VCaP (cell line): ENCODE measurements around the gene CASTOR2.

Experiments
- H3K27ac ChIP-seq: fragments of 450-650 bp; 2 replicates; pipeline ENCODE4 v1.5.1; 2017
- TF ChIP-seq, protein P1 (sequence below): fragments of 450-650 bp; conservative IDR thresholded peaks from 2 replicates; pipeline ENCODE4 v1.5.1; 2017; ENCODE audit warnings: mild to moderate bottlenecking, moderate library complexity

Gene CASTOR2

DNA sequence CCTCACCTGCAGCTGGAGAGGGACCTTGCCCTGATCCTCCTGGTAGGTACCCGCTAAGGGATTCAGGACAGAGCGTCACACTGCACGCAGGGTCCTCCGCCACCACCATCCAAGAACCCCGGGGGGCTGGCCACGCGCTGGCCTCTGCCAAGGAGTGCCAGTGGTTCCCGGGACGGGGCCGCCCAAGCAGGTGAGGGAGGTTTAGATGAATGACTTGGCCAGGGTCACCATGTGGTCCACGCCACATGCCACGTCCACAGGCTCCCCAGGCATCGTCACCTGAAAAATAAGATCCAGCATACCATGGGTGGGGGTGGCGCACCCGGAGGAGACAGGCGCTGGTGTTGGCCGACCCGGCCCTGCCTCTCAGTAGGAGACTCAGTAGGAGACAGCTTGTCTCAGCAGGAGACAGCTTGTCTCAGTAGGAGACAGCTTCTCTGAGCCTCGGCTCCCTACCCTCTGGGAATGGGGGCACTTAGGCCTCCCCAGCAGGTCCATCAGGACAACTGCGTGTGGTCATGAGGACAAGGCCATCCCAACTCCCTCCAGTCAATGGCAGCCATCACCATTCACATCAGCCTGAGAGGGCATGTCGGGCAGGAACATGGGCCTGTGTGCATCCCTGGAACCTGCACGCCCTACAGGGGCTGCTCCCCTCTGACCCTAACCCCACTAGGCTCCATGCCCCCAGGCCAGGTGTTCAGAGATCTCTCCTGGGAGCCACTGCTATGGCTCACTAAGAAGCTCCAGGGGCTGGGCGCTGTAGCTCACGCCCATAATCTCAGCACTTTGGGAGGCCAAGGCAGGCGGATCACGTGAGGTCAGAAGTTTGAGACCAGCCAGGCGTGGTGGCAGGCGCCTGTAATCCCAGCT, 78.6 kb downstream of the CASTOR2 start:
- H3K27ac ChIP-seq = no peak overlapping the region
- TF ChIP-seq, protein P1, sequence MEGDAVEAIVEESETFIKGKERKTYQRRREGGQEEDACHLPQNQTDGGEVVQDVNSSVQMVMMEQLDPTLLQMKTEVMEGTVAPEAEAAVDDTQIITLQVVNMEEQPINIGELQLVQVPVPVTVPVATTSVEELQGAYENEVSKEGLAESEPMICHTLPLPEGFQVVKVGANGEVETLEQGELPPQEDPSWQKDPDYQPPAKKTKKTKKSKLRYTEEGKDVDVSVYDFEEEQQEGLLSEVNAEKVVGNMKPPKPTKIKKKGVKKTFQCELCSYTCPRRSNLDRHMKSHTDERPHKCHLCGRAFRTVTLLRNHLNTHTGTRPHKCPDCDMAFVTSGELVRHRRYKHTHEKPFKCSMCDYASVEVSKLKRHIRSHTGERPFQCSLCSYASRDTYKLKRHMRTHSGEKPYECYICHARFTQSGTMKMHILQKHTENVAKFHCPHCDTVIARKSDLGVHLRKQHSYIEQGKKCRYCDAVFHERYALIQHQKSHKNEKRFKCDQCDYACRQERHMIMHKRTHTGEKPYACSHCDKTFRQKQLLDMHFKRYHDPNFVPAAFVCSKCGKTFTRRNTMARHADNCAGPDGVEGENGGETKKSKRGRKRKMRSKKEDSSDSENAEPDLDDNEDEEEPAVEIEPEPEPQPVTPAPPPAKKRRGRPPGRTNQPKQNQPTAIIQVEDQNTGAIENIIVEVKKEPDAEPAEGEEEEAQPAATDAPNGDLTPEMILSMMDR = no peak

DNA sequence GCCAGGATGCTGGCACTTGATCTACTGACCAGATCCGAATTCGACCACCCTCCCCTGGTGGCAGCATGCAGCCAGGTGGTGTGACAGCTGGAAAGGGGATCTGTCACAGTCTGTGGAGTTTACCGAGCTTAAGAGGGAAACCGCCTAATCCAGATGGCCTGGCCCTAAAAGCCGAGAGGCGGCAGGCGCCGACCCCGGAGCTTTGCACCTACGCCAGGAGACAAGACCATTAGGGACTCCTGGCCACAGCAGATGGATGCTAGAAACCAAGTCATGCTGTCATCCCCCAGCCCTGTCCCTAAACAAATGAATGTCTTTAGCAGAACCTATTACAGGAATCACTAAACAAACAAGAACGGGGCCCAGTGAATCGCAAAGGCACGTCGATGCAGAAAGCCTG, 81.4 kb downstream of the CASTOR2 start:
- H3K27ac ChIP-seq = peak overlapping the region; percentile 42

DNA sequence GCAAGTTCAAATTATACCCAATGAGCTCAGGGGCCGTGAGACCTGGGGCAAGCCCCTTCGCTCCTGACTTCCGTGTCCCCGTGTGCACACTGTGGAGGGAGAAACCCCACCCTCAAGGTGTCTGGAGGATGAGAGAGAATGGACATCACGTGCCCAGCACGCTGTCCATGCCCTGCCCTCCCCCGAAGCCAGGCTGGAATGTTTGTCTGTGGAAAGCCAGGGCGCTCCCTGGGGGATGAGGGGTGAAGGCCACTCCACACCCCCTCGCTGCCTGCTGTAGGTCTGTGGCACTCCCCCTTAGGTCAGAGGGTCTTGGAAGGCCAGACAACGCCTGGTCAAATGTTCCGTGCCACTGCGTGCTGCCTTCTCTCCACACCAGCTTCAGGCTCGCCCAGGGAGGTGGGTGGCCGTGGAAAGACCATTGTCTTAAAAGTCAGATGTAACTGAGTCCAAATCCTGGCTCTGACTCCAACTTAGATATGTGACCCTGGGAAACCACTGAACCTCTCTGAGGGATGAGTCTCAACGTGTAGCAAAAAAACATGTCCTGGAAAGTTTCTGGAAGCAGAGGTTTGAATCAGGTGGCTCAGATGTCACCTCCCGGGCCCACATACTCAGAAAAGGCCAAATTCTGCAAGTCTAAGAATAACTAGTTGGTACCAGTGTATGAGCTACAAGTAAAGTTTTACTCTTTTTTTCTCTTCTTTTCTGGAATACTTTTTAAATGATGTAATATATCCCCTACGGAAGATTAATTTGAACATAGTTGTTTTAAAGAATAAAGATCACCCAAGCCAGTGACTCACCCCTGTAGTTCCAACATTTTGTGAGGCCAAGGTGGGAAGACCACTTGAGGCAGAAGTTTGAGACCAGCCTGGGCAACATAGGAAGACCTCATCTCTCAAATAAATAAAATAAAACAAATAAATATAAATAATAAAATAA, 84.2 kb downstream of the CASTOR2 start:
- TF ChIP-seq, protein P1 = no peak
- no peak overlapping the region for H3K27ac ChIP-seq

More for the DNA sequence above, 81.4 kb downstream of the CASTOR2 start:
- TF ChIP-seq, protein P1 = no peak

DNA sequence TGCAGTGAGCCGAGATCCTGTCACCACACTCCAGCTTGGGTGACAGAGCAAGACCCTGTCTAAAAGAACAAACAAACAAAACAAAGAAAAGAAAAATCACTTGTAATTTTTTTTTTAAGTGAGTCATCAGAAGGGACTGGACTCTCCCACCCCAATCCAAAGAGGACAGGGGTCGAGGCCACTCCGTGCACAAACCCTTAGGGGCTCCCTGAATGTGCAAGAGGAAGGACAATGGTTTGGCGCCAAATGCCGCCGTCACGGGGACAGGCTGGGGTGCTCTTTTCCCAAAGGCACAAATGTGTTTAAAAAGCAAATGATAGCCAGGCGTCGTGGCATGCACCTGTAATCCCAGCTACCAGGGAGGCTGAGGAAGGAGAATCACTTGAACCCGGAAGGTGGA, 85.3 kb downstream of the CASTOR2 start:
- TF ChIP-seq, protein P1 = no peak
- H3K27ac ChIP-seq = no peak overlapping the region

- no peak overlapping the region for H3K27ac ChIP-seq
- TF ChIP-seq, protein P1 = no peak
These were observed 86.0 kb downstream of the CASTOR2 start for GRCh38 chr7:75050501-75050900.

DNA sequence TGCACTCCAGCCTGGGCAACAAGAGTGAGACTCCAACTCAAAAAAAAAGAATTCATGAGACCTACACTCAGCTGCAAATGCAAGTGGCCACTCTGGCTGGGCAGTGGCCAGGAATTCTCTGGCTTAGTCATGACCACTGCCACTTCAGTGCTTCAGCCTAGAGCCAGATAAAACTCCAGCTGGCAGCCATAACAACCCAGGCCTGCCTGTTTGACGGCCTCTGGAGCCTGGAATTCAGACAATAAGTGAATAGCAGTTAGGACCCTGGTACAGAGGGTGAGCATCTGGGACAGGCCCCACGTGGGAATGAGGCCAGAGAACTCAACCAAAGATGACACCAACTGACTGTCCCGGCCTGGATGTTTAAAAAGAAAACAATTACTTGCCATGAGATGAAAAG, 90.2 kb downstream of the CASTOR2 start:
- no peak overlapping the region for H3K27ac ChIP-seq
- TF ChIP-seq, protein P1 = no peak

- H3K27ac ChIP-seq = no peak overlapping the region
- TF ChIP-seq, protein P1 = no peak
These were observed 90.7 kb downstream of the CASTOR2 start for GRCh38 chr7:75055155-75055554.
